Measurements from ENCODE around the gene SDK2.

- no peak for TF ChIP-seq ZSCAN20 (CRISPR knock-in tag; IDR thresholded peaks at IDR 0.05)
- no peak for TF ChIP-seq MAZ (IDR thresholded peaks at IDR 0.05; ENCODE audit: borderline replicate concordance, low read depth, low read length)
- TF ChIP-seq JUNB (IDR thresholded peaks at IDR 0.05) = no peak
- no peak for TF ChIP-seq NFE2L2 (conservative IDR thresholded peaks at IDR 0.05; ENCODE audit: low read length)
- TF ChIP-seq EP300 (IDR thresholded peaks at IDR 0.05) = no peak
- TF ChIP-seq CTCF (IDR thresholded peaks at IDR 0.05) = no peak
- no peak for TF ChIP-seq JUN (IDR thresholded peaks at IDR 0.05)
Measured at GRCh38 chr17:73396431-73397277, 247.6 kb downstream of the SDK2 start.

Measured in A549 (cell line).